22Rv1 (cell line): ENCODE measurements around the gene AKAP6.

Experiments used
- H3K27ac ChIP-seq: fragments of 450-650 bp; 2 replicates; pipeline ENCODE4 v1.5.1; 2017
- ZFX ChIP-seq: fragments of 450-650 bp; IDR thresholded peaks from 2 replicates; pipeline ENCODE4 v1.6.1; 2017; ENCODE audit warnings: antibody characterized with exemption, borderline replicate concordance
- TF ChIP-seq, protein P1 (sequence below): fragments of 450-650 bp; IDR thresholded peaks from 2 replicates; pipeline ENCODE4 v1.5.1; 2017; ENCODE audit warnings: mild to moderate bottlenecking

The AKAP6 gene

GRCh38 chr14:32343926-32344430, 14.9 kb downstream of the AKAP6 start:
- TF ChIP-seq ZFX = no peak
- TF ChIP-seq, protein P1, sequence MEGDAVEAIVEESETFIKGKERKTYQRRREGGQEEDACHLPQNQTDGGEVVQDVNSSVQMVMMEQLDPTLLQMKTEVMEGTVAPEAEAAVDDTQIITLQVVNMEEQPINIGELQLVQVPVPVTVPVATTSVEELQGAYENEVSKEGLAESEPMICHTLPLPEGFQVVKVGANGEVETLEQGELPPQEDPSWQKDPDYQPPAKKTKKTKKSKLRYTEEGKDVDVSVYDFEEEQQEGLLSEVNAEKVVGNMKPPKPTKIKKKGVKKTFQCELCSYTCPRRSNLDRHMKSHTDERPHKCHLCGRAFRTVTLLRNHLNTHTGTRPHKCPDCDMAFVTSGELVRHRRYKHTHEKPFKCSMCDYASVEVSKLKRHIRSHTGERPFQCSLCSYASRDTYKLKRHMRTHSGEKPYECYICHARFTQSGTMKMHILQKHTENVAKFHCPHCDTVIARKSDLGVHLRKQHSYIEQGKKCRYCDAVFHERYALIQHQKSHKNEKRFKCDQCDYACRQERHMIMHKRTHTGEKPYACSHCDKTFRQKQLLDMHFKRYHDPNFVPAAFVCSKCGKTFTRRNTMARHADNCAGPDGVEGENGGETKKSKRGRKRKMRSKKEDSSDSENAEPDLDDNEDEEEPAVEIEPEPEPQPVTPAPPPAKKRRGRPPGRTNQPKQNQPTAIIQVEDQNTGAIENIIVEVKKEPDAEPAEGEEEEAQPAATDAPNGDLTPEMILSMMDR = no peak

GRCh38 chr14:32345311-32345791, 16.3 kb downstream of the AKAP6 start:
- H3K27ac ChIP-seq = no peak overlapping the region
- TF ChIP-seq ZFX = no peak
- TF ChIP-seq, protein P1 = no peak

More at GRCh38 chr14:32343926-32344430, 14.9 kb downstream of the AKAP6 start:
- H3K27ac ChIP-seq = no peak overlapping the region

- no peak for TF ChIP-seq ZFX
- TF ChIP-seq, protein P1 = no peak
Observed at GRCh38 chr14:32349322-32349721, 20.2 kb downstream of the AKAP6 start.

GRCh38 chr14:32350020-32350419, 20.9 kb downstream of the AKAP6 start:
- TF ChIP-seq, protein P1 = no peak
- no peak for TF ChIP-seq ZFX
- H3K27ac ChIP-seq = no peak overlapping the region

More at GRCh38 chr14:32349322-32349721, 20.2 kb downstream of the AKAP6 start:
- no peak overlapping the region for H3K27ac ChIP-seq

GRCh38 chr14:32352631-32353030, 23.5 kb downstream of the AKAP6 start:
- no peak overlapping the region for H3K27ac ChIP-seq
- TF ChIP-seq, protein P1 = no peak
- TF ChIP-seq ZFX = no peak

DNA sequence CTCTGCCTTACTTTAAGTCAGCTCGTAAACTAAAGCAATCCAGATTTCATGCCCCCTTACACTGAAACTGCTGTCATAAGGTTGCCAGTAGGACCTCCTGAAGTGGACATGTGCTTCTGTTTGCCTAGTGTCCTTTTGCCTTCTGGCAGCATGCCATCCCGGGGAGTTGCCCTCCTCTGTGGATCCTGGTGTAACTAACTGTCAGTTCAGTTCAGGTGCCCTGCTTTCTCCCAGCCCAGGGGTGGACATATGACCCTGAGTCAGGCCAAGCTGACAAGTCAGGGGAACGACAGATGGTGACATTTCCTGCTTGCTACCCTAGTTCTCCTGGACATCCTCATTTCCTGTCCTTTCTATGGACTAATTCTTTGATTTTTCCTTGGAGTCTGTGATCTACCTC, 25.6 kb downstream of the AKAP6 start:
- H3K27ac ChIP-seq = no peak overlapping the region
- TF ChIP-seq, protein P1 = no peak
- no peak for TF ChIP-seq ZFX

- no peak overlapping the region for H3K27ac ChIP-seq
- TF ChIP-seq, protein P1 = no peak
- TF ChIP-seq ZFX = no peak
Observed at GRCh38 chr14:32358781-32359180, 29.7 kb downstream of the AKAP6 start.
